Middle frontal gyrus (tissue), 1 donor: ENCODE data around the gene SRR.

Source experiments
- DNase-seq: peaks from one replicate; pipeline ENCODE4 v3.0.0-alpha.2; 2015; ENCODE audit warnings: low spot score; ENCODE audit errors: extremely low spot score

Gene SRR

DNA sequence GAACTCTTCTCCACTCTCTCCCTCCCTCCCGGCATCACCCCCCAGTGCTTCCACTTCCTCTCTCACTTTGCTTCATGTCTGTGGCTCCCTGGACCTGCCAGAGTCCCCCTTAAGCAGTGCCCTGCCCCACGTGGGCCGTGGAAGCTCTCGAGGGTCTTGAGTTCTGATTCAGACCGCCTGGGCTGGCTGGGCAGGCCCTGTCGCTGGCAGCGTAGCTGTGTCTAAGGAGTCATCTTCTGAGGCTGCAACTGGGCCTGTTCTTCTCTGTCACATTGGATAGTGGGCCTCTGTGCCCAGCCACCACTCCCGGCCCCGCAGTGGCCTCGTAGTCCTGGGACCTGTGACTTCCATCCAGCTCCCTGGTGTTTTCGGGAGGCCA is 66.5 kb downstream of the SRR start:
- DNase-seq = no peak

- DNase-seq = no peak
These were observed 67.7 kb downstream of the SRR start for GRCh38 chr17:2371183-2372130.

DNA sequence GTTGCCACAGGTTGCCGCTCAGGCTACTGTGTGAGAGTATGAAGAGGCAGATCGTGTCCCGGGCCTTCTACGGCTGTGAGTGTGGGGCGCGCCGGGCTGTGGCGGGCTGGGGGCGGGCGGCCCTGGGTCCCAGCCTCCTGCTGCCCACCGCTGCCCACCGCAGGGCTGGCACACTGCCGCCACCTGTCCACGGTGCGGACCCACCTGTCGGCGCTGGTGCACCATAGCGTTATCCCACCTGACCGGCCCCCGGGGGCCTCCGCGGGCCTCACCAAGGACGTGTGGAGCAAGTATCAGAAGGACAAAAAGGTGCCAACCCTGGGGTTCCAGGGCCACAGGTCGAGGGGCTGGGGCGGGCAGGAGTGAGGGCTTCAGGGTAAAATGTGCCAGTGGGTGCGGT is 68.4 kb downstream of the SRR start:
- no peak for DNase-seq

DNA sequence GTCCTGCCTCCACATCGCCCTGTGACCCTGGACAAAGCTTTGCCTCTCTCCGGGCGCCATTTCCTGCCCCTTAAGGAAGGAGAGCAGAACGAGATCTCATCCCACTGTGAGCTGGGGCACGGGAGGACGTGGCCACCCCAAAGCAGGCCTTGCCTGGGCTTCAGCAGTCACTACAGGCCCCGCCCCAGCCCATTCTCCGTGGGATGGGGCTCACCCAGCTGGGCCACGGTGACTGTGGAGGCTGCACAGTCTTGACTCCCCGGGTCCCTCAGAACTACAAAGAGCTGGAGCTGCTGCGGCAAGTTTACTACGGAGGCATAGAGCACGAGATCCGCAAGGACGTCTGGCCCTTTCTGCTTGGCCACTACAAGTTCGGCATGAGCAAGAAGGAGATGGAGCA is 68.9 kb downstream of the SRR start:
- no peak for DNase-seq

DNA sequence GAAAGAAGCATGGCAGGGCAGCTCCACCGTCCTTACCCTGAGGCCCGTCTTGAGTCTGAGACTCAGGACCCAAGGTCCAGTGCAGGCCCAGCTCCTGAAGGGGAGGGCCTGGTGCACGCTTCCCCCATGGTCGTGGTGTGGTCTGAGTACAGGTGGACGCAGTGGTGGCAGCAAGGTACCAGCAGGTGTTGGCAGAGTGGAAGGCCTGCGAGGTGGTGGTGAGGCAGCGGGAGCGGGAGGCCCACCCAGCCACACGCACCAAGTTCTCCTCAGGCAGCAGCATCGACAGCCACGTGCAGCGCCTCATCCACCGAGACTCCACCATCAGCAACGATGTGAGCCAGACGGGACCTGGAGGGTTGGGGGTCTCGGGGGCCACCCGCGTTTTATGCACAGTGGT is 69.4 kb downstream of the SRR start:
- no peak for DNase-seq
